ENCODE measurements around the gene ACACB. TPM values are rescaled to one million over a fixed set of nuclear protein-coding genes. Genes with fewer than 3 reads are reported as not detected.

The ACACB gene
- total RNA-seq, 1 experiment from 2014 or later, result 20.0 TPM

DNA sequence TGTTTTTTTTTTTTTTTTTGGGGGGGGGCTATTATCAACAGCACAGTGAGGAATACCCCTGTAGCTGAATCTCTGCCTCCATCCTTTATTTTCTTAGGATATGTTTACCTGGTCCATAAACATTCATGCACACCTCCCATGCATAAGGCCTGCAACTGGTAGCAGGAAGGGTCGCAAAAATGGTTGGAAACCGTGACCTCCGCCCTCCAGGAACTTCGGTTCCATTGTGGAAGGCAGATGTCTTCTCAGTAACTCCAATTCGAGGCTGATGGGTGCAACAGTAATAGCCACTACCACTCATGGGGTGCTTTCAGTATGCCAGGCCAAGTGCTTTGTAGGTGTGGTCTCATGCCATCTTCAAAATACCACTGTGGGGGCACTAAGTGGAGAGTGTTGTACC lies 40.2 kb downstream of the ACACB start (continued):
- TF ChIP-seq, protein P1, sequence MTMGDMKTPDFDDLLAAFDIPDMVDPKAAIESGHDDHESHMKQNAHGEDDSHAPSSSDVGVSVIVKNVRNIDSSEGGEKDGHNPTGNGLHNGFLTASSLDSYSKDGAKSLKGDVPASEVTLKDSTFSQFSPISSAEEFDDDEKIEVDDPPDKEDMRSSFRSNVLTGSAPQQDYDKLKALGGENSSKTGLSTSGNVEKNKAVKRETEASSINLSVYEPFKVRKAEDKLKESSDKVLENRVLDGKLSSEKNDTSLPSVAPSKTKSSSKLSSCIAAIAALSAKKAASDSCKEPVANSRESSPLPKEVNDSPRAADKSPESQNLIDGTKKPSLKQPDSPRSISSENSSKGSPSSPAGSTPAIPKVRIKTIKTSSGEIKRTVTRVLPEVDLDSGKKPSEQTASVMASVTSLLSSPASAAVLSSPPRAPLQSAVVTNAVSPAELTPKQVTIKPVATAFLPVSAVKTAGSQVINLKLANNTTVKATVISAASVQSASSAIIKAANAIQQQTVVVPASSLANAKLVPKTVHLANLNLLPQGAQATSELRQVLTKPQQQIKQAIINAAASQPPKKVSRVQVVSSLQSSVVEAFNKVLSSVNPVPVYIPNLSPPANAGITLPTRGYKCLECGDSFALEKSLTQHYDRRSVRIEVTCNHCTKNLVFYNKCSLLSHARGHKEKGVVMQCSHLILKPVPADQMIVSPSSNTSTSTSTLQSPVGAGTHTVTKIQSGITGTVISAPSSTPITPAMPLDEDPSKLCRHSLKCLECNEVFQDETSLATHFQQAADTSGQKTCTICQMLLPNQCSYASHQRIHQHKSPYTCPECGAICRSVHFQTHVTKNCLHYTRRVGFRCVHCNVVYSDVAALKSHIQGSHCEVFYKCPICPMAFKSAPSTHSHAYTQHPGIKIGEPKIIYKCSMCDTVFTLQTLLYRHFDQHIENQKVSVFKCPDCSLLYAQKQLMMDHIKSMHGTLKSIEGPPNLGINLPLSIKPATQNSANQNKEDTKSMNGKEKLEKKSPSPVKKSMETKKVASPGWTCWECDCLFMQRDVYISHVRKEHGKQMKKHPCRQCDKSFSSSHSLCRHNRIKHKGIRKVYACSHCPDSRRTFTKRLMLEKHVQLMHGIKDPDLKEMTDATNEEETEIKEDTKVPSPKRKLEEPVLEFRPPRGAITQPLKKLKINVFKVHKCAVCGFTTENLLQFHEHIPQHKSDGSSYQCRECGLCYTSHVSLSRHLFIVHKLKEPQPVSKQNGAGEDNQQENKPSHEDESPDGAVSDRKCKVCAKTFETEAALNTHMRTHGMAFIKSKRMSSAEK (CRISPR knock-in tag; IDR thresholded peaks at IDR 0.05; ENCODE audit: borderline replicate concordance), result no peak
- no peak for TF ChIP-seq ZNF138 (CRISPR knock-in tag; conservative IDR thresholded peaks at IDR 0.05)

GRCh38 chr12:109157986-109158385 lies 41.6 kb downstream of the ACACB start:
- ChIA-PET CTCF (interaction anchor here (1.4 kb wide), 1 partner anchor 15 kb away, joined by 3 read pairs; no protein-coding TSS in a partner anchor), POLR2A (no interaction called here)
- H3K9me3 Mint-ChIP-seq, result no peaks in the 10 kb centered on the region
- peaks cover 14% of the 10 kb centered on the region for H3K27me3 Mint-ChIP-seq (ENCODE audit: low read depth)
- H3K4me3 Mint-ChIP-seq, result no peak overlapping the region
- ATAC-seq (no peak), DNase-seq (ENCODE audit: low spot score) (no peak)
- no peaks in the 10 kb centered on the region for H3K36me3 Mint-ChIP-seq
- peaks cover 13% of the 10 kb centered on the region for H3K4me1 Mint-ChIP-seq
- H3K27ac Mint-ChIP-seq, result no peak overlapping the region
- TF ChIP-seq, protein P2, sequence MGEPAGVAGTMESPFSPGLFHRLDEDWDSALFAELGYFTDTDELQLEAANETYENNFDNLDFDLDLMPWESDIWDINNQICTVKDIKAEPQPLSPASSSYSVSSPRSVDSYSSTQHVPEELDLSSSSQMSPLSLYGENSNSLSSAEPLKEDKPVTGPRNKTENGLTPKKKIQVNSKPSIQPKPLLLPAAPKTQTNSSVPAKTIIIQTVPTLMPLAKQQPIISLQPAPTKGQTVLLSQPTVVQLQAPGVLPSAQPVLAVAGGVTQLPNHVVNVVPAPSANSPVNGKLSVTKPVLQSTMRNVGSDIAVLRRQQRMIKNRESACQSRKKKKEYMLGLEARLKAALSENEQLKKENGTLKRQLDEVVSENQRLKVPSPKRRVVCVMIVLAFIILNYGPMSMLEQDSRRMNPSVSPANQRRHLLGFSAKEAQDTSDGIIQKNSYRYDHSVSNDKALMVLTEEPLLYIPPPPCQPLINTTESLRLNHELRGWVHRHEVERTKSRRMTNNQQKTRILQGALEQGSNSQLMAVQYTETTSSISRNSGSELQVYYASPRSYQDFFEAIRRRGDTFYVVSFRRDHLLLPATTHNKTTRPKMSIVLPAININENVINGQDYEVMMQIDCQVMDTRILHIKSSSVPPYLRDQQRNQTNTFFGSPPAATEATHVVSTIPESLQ (CRISPR knock-in tag; IDR thresholded peaks at IDR 0.05), result no peak
- TF ChIP-seq ZNF121 (CRISPR knock-in tag; IDR thresholded peaks at IDR 0.05), result no peak
- TF ChIP-seq TEAD1 (CRISPR knock-in tag; IDR thresholded peaks at IDR 0.05), result no peak
- no peak for TF ChIP-seq GTF2I (CRISPR knock-in tag; conservative IDR thresholded peaks at IDR 0.05)
- TF ChIP-seq, protein P3, sequence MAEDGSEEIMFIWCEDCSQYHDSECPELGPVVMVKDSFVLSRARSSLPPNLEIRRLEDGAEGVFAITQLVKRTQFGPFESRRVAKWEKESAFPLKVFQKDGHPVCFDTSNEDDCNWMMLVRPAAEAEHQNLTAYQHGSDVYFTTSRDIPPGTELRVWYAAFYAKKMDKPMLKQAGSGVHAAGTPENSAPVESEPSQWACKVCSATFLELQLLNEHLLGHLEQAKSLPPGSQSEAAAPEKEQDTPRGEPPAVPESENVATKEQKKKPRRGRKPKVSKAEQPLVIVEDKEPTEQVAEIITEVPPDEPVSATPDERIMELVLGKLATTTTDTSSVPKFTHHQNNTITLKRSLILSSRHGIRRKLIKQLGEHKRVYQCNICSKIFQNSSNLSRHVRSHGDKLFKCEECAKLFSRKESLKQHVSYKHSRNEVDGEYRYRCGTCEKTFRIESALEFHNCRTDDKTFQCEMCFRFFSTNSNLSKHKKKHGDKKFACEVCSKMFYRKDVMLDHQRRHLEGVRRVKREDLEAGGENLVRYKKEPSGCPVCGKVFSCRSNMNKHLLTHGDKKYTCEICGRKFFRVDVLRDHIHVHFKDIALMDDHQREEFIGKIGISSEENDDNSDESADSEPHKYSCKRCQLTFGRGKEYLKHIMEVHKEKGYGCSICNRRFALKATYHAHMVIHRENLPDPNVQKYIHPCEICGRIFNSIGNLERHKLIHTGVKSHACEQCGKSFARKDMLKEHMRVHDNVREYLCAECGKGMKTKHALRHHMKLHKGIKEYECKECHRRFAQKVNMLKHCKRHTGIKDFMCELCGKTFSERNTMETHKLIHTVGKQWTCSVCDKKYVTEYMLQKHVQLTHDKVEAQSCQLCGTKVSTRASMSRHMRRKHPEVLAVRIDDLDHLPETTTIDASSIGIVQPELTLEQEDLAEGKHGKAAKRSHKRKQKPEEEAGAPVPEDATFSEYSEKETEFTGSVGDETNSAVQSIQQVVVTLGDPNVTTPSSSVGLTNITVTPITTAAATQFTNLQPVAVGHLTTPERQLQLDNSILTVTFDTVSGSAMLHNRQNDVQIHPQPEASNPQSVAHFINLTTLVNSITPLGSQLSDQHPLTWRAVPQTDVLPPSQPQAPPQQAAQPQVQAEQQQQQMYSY (CRISPR knock-in tag; IDR thresholded peaks at IDR 0.05), result no peak
- no peak for TF ChIP-seq ZNF425 (CRISPR knock-in tag; conservative IDR thresholded peaks at IDR 0.05)
- no peak for TF ChIP-seq EMX1 (CRISPR knock-in tag; IDR thresholded peaks at IDR 0.05)

DNA sequence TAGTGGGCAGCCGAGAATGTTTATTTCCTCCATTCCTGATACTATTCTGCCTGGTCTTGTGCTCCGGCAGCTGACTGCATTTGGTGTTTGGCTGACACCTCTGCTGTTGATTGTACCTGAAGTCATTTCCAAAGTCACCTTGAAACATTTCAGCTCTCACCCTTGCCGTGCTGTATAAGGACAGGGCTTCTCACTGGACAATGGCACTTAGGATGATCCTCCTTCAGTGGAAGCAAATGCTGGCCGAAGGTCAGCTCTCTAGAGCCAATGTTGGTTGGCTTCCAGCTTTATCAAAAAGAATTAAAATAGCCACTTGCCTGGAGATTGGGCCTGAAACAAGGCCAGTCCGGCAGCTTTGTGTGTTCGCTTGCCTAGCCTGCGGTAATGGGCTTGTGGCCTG lies 44.0 kb downstream of the ACACB start:
- ATAC-seq (no peak), DNase-seq (ENCODE audit: low spot score) (no peak)
- ChIA-PET CTCF (no interaction called here), POLR2A (no interaction called here)
- TF ChIP-seq MLX (CRISPR knock-in tag; IDR thresholded peaks at IDR 0.05), result no peak
- no peak for TF ChIP-seq ZBTB43 (CRISPR knock-in tag; IDR thresholded peaks at IDR 0.05)
- H3K27me3 Mint-ChIP-seq (ENCODE audit: low read depth), result no peaks in the 10 kb centered on the region
- H3K9me3 Mint-ChIP-seq, result no peaks in the 10 kb centered on the region
- no peak overlapping the region for H3K27ac Mint-ChIP-seq
- no peaks in the 10 kb centered on the region for H3K36me3 Mint-ChIP-seq
- peaks cover 4% of the 10 kb centered on the region for H3K4me1 Mint-ChIP-seq
- H3K4me3 Mint-ChIP-seq, result no peak overlapping the region
